ENCODE measurements around the gene KLF11.
A peak's percentile ranks its signal among the peaks of the same experiment; 100 is the strongest.
"Not testable (repeated sequence)": the region's sequence is repeated elsewhere in the genome, so short reads cannot be mapped to it uniquely, and the experiment has no call there.

KLF11 gene

GRCh38 chr2:10026940-10027569 is 16.3 kb upstream of the KLF11 start:
- no peak for DNase-seq (ENCODE audit: low spot score)

DNA sequence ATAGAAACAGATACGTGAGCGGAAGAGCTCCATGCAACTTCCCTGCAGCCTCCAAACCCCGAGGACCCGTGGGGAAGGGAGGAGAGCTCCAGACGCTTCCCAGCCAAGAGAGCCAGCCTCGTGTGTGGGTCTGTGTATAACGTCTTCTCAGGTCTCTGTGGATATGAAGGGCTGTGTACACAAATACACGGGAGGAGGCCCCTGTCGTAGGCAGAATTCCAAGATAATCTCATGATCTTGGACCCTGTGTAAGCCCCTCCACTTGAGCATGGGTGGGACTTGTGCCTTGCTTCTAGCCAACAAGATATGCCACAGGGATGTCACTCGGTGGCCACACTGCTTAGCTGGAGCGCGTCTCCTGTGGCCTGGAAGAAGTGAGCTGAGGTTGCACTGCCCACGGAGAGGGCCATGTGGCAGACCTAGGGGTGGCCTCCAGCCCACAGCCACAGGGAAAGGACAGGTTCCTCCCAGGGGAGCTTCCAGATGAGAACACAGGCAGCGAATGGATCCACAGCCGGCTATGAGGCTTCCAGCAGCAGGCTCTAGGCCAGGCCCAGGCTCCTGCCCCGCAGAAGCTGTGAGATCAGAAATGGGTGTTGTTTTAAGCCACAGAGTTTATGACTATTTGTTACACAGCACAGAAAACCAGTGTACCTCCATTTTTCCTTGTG is 15.6 kb upstream of the KLF11 start:
- no peak for DNase-seq (ENCODE audit: low spot score)

DNA sequence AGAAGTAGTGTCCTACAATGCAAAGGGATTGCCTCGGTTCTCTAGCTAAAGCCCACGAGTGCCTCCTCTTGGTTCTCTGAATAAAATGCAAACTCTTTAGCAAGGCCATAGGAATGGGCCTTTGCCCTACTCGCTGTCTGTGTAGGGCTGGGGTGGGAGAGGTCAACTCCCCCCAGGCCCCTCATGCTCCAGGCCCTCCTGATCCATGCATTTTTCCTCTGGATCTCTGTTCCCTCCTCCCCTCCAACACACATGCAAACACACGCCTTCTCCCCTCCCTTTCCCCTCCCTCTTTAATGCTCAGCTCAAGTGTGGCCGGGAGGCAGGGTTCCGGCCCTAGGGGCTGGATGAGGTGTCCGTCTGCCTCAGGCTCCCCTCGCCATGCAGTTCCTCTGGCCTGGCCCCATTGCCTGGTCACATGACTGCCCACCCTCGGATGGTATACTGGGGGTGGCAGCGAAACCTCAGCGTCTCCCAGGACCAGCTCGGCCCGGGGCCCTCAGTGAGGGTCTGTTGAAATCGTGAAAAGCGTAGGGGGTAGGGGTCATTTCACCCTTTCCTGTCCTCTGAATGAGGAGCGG is 14.9 kb upstream of the KLF11 start:
- no peak for DNase-seq (ENCODE audit: low spot score)

GRCh38 chr2:10028988-10029874 is 14.1 kb upstream of the KLF11 start:
- no peak for DNase-seq (ENCODE audit: low spot score)

- no peak for DNase-seq (ENCODE audit: low spot score)
These were observed 13.5 kb upstream of the KLF11 start for GRCh38 chr2:10029875-10030223.

DNA sequence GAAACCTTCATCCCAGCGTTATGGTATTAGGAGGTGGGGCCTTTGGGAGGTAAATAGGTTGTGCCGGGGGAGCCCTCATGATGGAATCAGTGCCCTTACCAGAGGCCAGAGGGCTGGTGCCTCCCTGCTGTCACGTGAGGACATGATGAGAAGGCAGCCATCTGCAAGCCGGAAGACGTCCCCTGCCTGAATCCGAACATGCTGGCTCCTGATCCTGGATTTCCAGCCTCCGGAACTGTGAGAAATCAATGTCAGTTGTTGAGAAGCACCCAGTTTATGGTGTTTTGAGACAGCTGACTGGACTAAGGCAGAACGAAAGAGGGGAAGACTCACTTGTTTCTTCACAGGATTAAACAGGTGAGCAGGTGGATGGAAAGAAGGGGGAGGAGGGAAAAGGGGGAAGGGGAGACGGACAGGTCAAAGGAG is 13.0 kb upstream of the KLF11 start:
- DNase-seq (ENCODE audit: low spot score): no peak

DNA sequence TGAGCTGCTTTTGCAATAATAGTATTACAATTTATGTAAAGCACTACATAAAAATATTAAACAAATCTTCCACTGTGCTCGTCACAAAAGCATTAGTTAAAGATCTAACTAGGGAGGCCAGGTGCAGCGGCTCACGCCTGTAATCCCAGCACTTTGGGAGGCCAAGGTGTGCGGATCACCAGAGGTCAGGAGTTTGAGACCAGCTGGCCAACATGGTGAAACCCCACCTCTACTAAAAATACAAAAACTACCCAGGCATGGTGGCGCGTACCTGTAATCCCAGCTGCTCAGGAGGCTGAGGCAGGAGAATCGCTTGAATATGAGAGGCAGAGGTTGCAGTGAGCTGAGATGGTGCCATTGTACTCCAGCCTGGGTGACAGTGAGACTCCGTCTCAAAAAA is 12.6 kb upstream of the KLF11 start:
- not testable (repeated sequence) for DNase-seq (ENCODE audit: low spot score)

- DNase-seq (ENCODE audit: low spot score): no peak
These were observed 11.2 kb upstream of the KLF11 start for GRCh38 chr2:10031886-10032745.

DNA sequence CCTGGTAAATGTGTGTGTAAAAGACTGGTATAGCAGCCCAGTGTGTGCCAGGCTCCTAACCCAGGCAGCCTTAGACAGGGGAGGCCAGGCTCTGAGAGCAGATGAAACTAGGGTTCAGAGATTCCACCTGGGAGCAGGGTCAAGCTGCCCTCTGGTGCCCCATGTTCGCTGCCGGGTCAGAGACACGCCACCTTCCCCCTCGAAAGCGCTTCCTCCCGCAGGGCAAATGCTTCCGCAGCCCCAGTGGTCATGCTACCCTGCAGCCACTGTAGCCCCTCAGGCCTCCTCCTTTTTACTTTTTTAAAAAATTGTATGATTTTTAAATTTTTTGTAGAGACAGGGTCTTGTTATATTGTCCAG is 10.6 kb upstream of the KLF11 start:
- DNase-seq (ENCODE audit: low spot score): no peak

DNA sequence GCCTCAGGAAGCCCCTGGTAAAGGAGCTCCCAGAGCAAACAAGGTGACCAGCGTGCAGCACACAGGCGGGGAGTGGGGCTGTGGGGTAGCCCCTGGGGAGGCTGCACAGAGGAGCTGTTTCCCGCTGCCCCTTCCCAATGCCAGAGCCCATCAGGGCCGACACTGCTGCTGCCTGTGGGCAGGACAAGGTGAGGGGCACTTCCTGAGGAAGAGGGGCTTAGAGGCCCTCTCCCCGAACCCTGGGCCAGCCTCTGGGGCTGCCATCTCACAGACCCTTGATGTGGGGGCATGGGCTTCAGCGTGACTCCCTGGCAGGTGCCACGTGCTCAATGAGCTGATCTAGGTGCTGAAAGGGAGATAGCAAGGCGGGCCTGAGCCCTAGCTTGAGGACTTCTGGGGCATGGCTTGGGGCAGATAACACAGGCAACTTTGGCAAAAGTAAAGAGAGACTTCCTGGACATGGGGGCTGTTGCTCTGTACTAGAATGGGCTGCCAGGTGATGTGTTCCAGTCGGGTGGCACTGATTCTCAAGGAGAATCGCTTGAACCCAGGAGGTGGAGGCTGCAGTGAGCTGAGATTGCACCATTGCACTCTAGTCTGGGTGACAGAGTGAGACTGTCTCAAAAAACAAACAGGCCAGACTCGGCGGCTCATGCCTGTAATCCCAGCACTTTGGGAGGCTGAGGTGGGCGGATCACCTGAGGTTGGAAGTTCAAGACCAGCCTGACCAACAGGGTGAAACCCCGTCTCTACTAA is 9.9 kb upstream of the KLF11 start:
- no peak for DNase-seq (ENCODE audit: low spot score)

DNA sequence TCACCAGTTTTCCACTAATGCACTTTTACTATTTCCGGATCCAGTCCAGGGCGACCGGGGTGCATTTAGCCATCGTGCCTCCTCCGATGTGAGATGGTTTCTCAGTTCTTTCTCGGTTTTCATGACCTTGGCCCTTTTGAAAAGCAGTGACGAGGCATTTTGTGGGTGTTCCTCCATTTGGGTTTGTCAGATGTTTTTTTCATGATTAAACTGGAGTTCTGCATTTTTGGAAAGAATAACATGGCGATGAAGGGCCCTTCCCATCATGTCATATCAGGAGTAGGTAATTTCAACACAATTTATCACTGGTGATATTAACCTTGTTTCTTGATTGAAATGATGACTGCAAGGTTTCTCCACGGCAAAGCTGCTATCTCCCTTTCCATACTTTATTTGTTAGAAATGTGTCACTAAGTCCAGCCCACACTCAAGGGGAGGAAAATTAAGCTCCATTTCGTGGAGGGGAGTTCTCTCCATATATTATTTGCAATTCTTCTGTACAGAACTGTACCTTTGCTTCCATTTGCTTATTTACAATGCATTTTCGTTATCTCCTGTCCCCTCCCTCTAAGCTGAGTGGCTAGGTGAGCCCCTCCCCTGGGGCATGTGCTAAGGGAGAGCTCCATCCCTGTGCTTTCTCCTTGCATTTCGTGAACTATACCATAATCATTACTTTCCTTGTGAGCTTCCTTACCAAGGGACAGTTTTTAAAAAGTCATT is 8.9 kb upstream of the KLF11 start:
- DNase-seq (ENCODE audit: low spot score): no peak

- no peak for DNase-seq (ENCODE audit: low spot score)
These were observed 8.3 kb upstream of the KLF11 start for GRCh38 chr2:10035053-10035422.

DNA sequence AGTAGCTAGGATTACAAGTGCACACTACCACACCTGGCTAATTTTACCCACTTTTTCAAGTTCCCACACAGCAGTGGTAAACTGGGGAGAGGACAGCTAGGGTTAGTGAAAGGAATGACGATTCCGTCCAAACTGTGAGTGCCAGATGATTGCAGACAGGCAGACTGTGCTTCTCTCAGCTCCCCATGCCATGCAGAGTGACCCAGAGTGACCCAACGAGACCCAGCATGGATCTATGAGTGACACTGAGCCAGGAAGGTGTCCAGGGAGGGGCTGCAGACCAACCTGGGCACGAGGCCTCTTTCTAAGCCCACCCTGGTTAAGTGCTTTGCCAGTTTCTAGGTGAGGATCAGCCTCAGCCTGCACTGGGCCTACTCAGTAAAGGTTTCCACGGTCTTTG is 7.7 kb upstream of the KLF11 start:
- no peak for DNase-seq (ENCODE audit: low spot score)

- peak; percentile 23 for DNase-seq (ENCODE audit: low spot score)
These were observed 7.1 kb upstream of the KLF11 start for GRCh38 chr2:10036095-10036884.

GRCh38 chr2:10038123-10038522 is 5.2 kb upstream of the KLF11 start:
- DNase-seq (ENCODE audit: low spot score): no peak

DNA sequence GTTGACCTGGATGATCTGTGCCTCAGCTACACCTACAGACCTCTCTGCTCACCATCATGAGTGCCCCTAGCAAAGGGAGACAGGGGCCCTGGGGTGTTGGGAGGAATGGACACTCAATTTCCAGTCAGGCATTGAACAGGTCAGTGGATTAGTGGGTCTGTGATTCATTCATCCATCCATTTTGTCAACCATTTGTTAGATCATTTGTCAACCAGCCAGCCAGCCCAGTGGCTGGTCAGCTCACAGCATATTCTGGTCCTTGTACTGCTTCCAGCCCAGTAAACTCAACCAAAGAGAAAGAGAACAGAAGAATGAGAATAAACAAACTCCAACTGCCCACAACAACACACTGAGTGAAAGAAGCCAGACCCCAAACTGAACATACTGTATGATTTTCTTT is 4.6 kb upstream of the KLF11 start:
- DNase-seq (ENCODE audit: low spot score): no peak

DNA sequence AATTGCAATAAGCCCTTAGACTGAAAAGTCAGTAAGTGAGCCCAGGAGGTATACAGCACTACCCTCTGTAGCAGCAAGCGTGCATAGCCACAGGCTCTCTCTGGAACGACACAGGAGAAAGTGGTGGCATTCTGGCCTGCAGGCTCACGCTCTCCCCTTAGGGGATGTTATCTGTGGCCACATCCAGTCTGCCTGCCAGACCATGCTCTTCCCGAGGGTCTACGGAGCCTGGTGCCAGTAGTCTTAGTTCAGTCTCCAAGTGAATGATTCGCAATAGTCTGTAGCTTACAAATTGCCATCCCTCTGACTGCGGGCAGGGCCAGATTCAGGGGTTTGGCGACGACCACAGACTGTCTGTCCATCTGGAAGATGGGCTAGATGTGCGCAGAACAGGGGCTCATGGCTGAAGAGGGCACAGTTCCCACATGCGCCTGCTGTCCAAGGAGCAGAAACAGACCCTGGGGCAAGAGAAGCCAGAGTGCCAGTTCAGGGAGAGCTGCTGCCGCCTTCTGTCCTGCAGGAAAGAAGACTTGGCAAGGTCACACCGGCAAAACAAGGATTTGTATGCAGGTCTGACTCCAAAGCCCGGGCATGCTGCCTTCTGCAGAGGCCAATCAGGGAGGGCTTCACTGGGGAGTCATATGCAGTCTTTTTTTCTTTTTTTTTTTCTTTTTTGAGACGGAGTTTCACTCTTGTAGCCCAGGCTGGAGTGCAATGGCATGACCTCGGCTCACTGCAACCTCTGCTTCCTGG is 3.5 kb upstream of the KLF11 start:
- DNase-seq (ENCODE audit: low spot score): no peak

DNA sequence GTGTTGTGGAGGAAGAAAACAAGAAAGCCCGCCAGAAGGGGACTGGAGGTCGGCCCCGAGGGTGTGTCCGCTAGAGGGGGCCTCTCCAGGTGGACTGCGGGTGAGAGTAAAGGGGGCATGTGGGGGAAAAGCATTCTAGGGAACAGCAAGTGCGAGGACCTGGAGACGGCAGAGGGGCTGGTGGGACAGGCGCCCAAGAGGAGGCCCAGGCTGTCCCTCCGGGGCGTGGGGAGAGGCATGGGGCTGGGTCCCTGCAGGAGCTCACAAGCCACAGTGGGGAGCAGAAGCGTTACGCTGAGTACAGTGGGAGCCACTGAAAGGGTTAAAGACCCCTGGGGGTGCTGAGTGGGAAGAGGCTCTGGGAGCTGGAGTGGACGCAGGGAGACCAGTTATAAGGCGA is 1.6 kb upstream of the KLF11 start:
- no peak for DNase-seq (ENCODE audit: low spot score)

All from COLO829 (cell line).